ENCODE measurements around the gene ERMN.
A peak's percentile ranks its signal among the peaks of the same experiment; 100 is the strongest.
"Not testable (repeated sequence)": the region's sequence is repeated elsewhere in the genome, so short reads cannot be mapped to it uniquely, and the experiment has no call there.

ERMN gene

GRCh38 chr2:157291018-157291417 is 34.6 kb downstream of the ERMN start:
- no peaks in the 10 kb centered on the region for H3K9me3 Mint-ChIP-seq

GRCh38 chr2:157290525-157290924 is 35.1 kb downstream of the ERMN start:
- H3K4me1 Mint-ChIP-seq (ENCODE audit: low read depth): no peaks in the 10 kb centered on the region
- no peaks in the 10 kb centered on the region for H3K27me3 Mint-ChIP-seq
- DNase-seq: no peak
- no peak overlapping the region for H3K27ac Mint-ChIP-seq
- H3K36me3 Mint-ChIP-seq (ENCODE audit: low read depth): no peaks in the 10 kb centered on the region
- no peak overlapping the region for H3K4me3 Mint-ChIP-seq
- no peaks in the 10 kb centered on the region for H3K9me3 Mint-ChIP-seq

More at GRCh38 chr2:157291018-157291417, 34.6 kb downstream of the ERMN start:
- no peak for DNase-seq
- Mint-ChIP-seq H3K27ac (no peak overlapping the region), H3K27me3 (no peaks in the 10 kb centered on the region), H3K4me1 (ENCODE audit: low read depth) (no peaks in the 10 kb centered on the region), H3K4me3 (no peak overlapping the region), H3K36me3 (ENCODE audit: low read depth) (no peaks in the 10 kb centered on the region)

DNA sequence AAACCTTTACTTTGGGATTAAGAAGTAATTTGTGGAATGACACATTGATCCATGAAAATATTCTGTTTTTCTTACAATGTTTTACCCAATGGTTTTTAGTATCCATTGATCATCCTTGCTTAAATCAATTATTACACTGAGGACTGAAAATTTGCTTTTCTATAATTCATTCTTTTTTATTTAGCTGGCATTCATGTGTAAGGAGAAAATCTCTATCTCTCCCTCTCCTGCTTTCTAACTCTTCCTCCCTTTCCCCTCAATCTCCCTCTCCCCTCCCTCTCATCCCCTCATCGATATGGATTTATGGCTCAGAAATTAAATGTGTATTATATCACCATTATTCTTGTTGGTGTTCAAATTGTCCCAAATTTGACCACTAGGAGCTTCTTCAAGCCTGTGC is 38.5 kb downstream of the ERMN start:
- Mint-ChIP-seq H3K27me3 (no peaks in the 10 kb centered on the region), H3K27ac (no peak overlapping the region), H3K36me3 (ENCODE audit: low read depth) (no peaks in the 10 kb centered on the region), H3K4me1 (ENCODE audit: low read depth) (no peaks in the 10 kb centered on the region), H3K4me3 (no peak overlapping the region), H3K9me3 (no peaks in the 10 kb centered on the region)
- DNase-seq: no peak

DNA sequence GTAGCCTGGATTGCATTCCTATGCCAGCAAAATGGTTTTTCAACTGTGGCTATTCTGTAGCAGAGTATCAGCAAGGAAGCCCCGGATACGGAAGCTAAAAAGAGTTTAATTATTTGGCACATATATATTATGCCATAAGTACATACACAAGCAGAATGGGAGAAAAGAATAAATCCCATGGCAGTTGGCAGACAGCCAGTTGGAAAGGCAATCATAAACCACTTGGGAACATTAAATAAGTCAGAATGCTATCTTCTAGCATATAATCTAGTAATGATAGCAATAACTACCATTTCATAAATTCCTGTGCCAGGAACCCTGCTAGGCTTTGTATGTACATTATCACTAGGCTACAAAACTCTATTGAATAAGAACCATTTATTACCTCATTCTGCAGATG is 42.2 kb downstream of the ERMN start:
- H3K9me3 Mint-ChIP-seq: peaks cover 2% of the 10 kb centered on the region
- peaks cover 22% of the 10 kb centered on the region for H3K27me3 Mint-ChIP-seq
- H3K27ac Mint-ChIP-seq: no peak overlapping the region
- H3K4me3 Mint-ChIP-seq: no peak overlapping the region
- H3K36me3 Mint-ChIP-seq (ENCODE audit: low read depth): no peaks in the 10 kb centered on the region
- no peak for DNase-seq
- H3K4me1 Mint-ChIP-seq (ENCODE audit: low read depth): no peaks in the 10 kb centered on the region

DNA sequence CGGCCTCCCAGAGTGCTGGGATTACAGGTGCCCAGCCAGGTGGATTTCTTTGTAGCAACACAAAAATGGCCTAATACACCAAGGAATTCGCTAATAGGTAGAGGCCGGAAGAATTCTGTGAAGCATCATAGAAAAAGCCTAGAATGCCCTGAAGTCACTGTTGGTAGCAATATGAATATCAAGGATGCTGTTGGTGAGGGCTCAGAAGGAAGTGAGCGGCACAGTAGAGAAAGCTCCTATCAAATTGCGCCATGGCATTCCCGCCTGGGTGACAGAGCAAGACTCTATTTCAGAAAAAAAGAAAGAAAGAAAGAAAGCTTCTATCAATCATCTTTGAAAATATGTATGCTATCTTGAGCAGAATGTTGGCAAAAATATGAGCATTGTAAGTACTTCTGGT is 44.3 kb downstream of the ERMN start:
- Mint-ChIP-seq H3K27ac (no peak overlapping the region), H3K27me3 (peaks cover 41% of the 10 kb centered on the region), H3K36me3 (ENCODE audit: low read depth) (no peaks in the 10 kb centered on the region), H3K9me3 (peaks cover 2% of the 10 kb centered on the region), H3K4me1 (ENCODE audit: low read depth) (no peaks in the 10 kb centered on the region), H3K4me3 (no peak overlapping the region)
- no peak for DNase-seq

DNA sequence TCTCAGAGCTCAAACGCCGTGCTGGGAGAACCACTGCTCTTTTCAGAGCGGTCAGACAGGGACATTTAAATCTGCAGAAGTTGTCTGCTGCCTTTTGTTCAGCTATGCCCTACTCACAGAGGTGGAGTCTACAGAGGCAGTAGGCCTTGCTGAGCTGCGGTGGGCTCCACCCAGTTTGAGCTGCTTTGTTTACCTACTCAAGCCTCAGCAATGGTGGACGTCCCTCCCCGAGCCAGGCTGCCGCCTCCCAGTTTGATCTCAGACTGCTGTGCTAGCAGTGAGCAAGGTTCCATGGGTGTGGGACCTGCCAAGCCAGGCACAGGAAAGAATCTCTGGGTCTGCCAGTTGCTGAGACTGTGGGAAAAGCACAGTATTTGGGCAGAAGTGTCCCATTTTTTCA is 46.3 kb downstream of the ERMN start:
- H3K36me3 Mint-ChIP-seq (ENCODE audit: low read depth); H3K4me1 Mint-ChIP-seq (ENCODE audit: low read depth); H3K27ac Mint-ChIP-seq; H3K4me3 Mint-ChIP-seq; H3K9me3 Mint-ChIP-seq; DNase-seq: not testable (repeated sequence)
- peaks cover 55% of the 10 kb centered on the region for H3K27me3 Mint-ChIP-seq

DNA sequence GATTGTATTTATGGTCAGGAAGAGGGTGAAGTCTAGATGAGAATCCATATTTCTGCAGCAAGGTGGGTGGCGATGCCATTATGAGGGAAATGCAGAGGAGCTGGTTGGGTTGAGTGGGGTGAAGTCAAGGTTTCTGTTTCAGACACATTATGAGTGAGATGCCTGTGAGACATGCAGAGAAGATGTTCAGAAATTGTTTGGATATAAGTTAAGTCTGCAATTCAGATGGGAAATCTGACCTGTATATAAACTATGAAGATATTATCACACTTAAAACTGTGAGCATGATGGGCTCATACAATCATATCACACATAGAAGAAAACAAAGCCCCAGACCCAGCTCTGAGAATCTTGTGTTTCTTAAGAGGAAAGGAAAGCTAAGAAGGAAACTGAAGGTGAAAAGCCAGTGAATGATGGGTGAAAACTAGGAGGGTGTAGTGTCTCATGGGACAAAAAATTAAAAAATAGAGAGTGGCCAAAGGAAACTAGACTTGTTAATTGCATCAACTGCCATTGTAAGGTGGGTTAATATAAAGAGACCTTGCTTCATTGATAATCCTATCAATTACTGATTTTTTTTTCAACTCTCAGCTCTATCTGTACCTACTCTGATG is 53.9 kb downstream of the ERMN start:
- Mint-ChIP-seq H3K27ac (peak overlapping the region; percentile 31), H3K4me3 (no peak overlapping the region), H3K36me3 (ENCODE audit: low read depth) (no peaks in the 10 kb centered on the region), H3K4me1 (ENCODE audit: low read depth) (peaks cover 28% of the 10 kb centered on the region), H3K9me3 (no peaks in the 10 kb centered on the region), H3K27me3 (peaks cover 30% of the 10 kb centered on the region)
- DNase-seq: no peak

- Mint-ChIP-seq H3K36me3 (ENCODE audit: low read depth) (no peaks in the 10 kb centered on the region), H3K27me3 (peaks cover 16% of the 10 kb centered on the region), H3K27ac (no peak overlapping the region), H3K9me3 (no peaks in the 10 kb centered on the region), H3K4me1 (ENCODE audit: low read depth) (peaks cover 28% of the 10 kb centered on the region), H3K4me3 (no peak overlapping the region)
- no peak for DNase-seq
These were observed 55.7 kb downstream of the ERMN start for GRCh38 chr2:157269922-157270321.

DNA sequence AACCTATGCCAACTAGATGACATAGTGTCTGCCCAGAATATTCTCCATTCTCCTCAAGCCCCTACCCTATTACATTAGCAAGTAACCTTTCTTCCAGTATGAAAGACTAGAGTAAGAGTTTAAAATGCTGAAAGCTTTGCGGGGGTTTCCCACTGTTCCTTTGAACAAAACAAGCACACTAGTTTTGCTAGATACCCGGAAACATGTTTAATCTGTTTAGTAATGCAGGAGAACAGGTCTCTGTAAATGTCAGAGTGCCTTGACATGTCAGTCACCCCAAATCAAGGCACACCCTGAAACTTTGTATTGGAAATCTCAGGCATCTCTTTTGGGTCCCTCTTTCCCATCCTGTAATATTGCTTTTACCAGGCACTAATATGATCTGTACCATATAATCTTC is 56.6 kb downstream of the ERMN start:
- H3K9me3 Mint-ChIP-seq: no peaks in the 10 kb centered on the region
- peaks cover 28% of the 10 kb centered on the region for H3K4me1 Mint-ChIP-seq (ENCODE audit: low read depth)
- no peak for DNase-seq
- H3K27ac Mint-ChIP-seq: no peak overlapping the region
- H3K4me3 Mint-ChIP-seq: no peak overlapping the region
- no peaks in the 10 kb centered on the region for H3K36me3 Mint-ChIP-seq (ENCODE audit: low read depth)
- peaks cover 10% of the 10 kb centered on the region for H3K27me3 Mint-ChIP-seq

Data from activated T-cell treated with anti-CD3 and anti-CD28 coated beads, Interleukin-2, amount 50 U/mL, for 24 hours (primary cell).